GM10266 (cell line): ENCODE results near the gene RALGPS1.

Experiments used
- DNase-seq: peaks from one replicate; pipeline ENCODE4 v3.0.0; 2012; ENCODE audit errors: extremely low spot score
- CTCF ChIP-seq: IDR thresholded peaks from 2 replicates; pipeline ENCODE4 v1.5.1; 2012; ENCODE audit warnings: mild to moderate bottlenecking, low read depth; ENCODE audit not compliant: control insufficient read depth, insufficient read depth; ENCODE audit errors: missing control alignments

RALGPS1 gene

GRCh38 chr9:126926364-126926763 is 11.8 kb downstream of the RALGPS1 start:
- no peak for TF ChIP-seq CTCF
- DNase-seq, result no peak

- TF ChIP-seq CTCF, result no peak
- DNase-seq, result no peak
Measured at GRCh38 chr9:126927419-126927818, 12.8 kb downstream of the RALGPS1 start.

- no peak for TF ChIP-seq CTCF
- no peak for DNase-seq
Measured at GRCh38 chr9:126932871-126933321, 18.3 kb downstream of the RALGPS1 start.

GRCh38 chr9:126933334-126933980 is 18.9 kb downstream of the RALGPS1 start:
- no peak for DNase-seq
- no peak for TF ChIP-seq CTCF

- TF ChIP-seq CTCF, result no peak
- no peak for DNase-seq
Measured at GRCh38 chr9:126934441-126934840, 19.9 kb downstream of the RALGPS1 start.

GRCh38 chr9:126935630-126936029 is 21.0 kb downstream of the RALGPS1 start:
- no peak for TF ChIP-seq CTCF
- no peak for DNase-seq

- no peak for DNase-seq
- TF ChIP-seq CTCF, result no peak
Measured at GRCh38 chr9:126937444-126937843, 22.9 kb downstream of the RALGPS1 start.
